HG03095 (cell line): ENCODE results near the gene KRT33A.
"Not testable (repeated sequence)": the region's sequence is repeated elsewhere in the genome, so short reads cannot be mapped to it uniquely, and the experiment has no call there.

Experiments used
- ATAC-seq: cut with Tn5 transposase; IDR thresholded peaks from one replicate; pipeline ENCODE4 v1.9.1; 2021; ENCODE audit warnings: moderate library complexity; ENCODE audit not compliant: unreplicated experiment

Gene KRT33A

DNA sequence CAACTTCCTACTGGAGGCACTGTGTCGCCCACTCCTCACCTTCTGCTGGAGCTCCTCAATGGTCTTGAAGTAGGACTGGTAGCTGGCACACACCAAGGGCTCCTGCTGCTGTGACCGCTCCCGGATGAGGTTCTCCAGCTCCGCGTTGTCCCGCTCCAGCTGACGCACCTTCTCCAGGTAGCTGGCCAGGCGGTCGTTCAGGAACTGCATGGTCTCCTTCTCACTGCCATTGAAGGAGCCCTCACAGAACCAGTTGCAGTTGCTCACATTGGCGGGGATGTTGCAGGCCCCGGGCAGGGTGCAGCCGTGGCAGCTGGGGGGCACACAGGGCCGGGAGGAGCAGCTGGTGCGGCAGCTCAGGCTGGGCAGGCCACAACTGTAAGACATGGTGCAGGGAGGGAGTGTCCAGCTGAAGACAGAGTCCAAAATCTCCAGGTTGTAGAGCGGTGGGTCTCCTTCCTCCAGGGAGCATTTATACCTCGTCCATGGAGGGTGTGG lies at the start of gene KRT33A:
KRT33A (minus strand) TSS at position 448 of the 498 bp plus-strand sequence; CDS start at position 387, 61 bp downstream.
- not testable (repeated sequence) for ATAC-seq

- no peak for ATAC-seq
Observed at GRCh38 chr17:41396996-41397660, 46.5 kb upstream of the KRT33A start, which contains the start of gene KRT31. Gene KRT31, minus strand, starts transcription at chr17:41397608. Its CDS starts 69 bp downstream, at chr17:41397539.

GRCh38 chr17:41396340-41396739 lies 45.7 kb upstream of the KRT33A start:
- no peak for ATAC-seq

DNA sequence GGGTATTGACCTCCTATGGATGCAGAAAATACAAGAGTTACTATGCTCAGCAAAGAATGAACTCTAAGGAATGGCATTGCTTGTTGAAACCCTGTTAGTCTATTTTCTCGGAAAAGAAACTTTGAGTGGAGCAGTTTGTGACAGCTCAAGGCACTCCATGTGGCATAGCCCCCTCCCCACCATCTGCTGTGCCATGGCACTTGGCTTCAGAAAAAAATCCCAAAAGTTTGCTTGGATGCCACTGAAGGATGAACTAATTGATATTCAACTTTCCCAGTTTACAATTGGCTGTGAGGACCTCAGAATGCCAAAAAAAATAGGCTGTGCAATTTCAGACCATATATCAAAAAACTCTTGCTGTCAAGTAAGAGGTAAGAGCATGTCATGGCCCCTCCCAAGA lies 45.0 kb upstream of the KRT33A start:
- ATAC-seq, result no peak

DNA sequence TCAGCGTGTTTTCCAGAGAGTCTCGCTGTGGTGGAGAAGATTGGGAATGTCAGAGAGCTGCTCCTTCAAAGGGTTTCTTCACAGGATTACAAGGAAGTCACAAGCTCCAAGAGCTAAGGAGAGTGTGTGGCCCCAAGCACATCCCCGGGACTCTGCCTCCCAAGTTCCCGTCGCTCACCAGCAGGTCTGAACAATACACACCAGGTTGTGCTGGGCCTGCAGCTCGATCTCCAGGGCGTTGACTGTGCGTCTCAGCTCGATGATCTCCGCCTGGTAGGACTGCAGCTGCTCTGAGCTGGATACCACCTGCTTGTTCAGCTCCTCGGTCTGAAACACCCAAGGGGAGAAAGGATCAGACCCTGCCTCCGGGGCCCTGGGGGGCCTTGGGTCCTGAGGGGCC lies 44.4 kb upstream of the KRT33A start:
- ATAC-seq, result not testable (repeated sequence)

DNA sequence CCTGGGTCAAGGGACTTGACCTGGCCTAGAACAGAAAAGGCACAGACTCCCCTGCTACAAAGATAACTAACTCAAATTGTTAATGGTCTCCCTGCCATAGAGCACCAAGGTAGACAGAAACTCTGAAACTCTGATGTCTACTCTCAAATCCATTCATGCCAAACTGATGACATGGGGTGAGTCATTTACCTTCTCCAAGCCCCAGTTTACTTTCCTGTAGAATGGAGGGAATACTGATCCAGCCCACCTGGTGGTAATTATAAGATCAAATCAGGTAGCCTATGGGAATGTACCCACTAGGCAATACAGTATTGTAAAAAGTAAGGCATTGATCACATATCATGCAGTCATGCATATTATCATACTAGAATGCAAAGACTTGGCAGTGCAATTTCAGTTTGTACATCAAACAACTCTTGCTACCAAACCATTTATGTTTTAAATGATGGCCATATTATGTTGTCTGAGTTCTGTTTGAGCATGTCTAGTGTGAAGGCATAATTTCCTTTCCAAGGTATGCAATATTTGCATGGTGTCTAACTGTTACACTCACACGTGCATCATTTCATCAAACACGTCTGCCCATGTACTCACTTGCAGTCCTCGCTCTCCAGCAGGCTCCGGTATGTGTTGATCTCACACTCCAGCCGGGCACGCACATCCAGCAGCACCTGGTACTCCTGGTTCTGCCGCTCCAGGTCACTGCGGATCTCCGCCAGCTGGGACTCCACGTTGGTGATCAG lies 43.8 kb upstream of the KRT33A start:
- ATAC-seq, result no peak

DNA sequence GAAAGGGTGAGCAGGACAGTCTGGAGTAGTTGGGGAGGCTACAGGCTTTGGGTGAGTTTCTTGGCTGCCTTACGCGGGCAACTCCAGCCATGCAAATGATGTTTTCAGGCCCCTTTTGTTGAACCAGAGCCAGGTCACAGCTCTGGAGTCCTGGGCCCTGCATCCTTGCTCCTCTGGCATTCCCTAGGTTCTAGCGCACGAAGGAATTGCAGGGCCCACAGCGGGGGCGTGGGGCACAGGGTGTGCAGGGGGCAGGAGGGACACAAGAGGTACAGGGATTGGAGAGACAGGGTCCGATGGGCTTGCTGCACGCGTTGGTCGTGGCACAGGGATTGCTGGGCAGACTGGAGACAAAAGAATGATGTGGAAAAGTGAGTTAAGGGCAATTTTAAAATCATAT lies 43.2 kb upstream of the KRT33A start:
- no peak for ATAC-seq

DNA sequence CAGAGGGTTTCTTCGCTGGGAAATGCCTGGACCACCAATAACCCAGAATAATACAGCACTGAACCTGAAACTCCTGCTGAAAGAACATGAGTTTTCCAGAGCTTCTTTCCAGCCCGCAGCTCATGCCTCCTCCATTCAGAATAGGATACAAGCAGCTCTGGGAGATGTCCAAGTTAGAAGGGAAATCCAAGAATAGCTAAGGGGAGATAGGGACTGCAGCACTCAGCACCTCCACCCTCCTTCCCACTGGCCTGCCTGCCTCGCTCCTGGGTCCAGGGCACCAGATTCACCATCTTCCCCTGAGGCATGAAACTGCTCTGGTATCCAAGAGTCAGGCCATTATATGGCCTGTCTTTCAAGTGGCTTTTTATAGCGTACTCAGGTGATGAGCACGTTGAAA lies 42.7 kb upstream of the KRT33A start:
- no peak for ATAC-seq

DNA sequence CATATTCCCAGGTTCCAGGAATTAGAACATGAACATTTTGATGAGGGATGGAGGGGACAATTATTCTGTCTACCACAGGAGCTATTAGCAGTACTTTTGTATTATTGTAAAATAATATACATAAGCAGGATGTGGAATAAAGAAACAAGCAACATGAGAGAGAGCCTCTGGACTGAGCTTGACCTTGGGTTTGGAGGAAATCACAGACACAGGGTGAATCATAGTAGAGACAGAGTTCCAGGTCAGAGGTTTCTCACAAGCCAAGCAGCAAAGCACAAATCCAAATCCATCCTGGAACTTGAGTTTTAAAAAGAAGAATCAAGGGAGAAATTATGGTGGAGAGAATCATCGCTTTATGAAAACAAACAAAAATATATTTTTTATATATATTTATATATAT lies 41.6 kb upstream of the KRT33A start:
- ATAC-seq, result no peak

DNA sequence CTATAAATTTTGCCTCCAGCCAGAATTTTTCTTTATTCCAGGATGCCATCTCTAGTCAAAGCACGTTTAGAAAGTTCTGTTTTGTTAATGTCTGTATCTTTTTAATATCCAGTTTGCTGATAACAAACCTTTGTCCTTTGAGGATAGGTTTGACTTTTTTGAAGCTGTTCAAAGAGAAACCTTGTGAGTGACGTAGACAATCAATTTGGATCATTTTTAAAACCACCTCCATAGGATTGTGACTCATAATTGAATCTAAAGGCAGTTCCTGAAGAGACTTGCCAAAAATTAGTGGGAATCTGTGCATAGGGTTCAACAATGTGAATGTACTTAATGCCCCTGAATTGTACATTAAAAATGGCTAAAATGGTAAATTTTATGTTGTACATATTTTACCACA lies 40.9 kb upstream of the KRT33A start:
- ATAC-seq, result no peak

DNA sequence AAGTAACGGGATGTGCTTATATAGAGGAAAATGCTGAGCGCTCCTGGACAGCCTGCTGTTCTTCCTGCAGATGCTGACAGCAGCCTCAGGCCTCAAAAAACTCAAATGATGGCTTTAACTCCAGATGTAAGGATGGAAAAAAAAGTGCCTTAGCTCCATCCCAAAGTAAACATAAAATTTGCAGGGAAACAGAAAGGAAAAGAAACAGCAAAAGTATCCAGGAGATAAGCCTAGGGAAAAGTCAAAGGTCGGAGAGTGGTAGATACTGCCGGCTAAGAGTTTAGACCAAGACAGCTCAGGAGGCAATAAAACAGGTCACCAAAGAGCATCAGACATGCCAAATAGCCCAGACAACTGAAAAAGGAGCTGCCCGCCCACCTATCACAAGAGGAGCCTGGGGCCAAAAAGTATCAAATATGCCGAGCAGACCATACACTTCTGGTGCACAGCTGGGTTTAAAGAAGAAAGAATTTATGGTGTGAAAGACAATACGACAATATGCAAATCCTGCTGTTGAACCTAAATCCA lies 39.8 kb upstream of the KRT33A start:
- ATAC-seq, result no peak

- no peak for ATAC-seq
Observed at GRCh38 chr17:41387670-41388069, 37.0 kb upstream of the KRT33A start.

DNA sequence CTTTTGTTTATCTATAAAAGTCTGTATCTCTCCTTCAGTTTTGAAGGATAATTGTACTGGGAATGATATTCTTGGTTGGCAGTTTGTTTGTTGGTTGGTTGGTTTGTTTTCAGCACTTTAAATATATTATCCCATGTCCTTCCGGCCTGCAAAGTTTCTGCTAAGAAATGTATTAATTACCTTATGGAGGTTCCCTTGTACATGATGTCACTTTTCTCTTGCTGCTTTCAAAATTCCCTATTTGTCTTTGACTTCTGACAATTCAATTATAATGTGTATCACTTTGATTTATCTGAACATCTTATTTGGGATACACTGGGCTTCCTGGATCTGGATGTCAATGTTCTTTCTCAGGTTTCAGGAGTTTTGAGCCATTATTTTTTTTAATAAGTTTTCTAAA lies 35.6 kb upstream of the KRT33A start:
- no peak for ATAC-seq

DNA sequence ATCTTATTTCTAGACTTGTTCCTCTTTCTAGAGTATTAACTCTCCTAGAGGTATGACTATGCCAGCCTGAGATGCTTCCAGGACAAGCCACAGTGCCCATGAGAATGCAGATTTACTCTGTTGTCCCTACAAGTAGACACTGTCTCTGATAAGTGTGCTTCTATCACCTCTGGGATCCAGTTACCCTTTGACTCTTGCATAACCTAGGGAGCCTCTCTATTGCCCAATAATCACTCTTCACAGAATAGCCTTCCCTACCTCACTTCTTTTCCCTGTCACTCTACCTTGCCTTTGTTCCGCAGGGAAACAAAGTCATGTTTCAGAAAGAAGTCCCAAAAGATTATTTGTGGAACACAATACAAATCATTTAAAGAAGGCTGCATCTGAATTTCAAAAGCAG lies 33.1 kb upstream of the KRT33A start:
- ATAC-seq, result no peak

GRCh38 chr17:41382394-41382793 lies 31.8 kb upstream of the KRT33A start:
- ATAC-seq, result no peak

DNA sequence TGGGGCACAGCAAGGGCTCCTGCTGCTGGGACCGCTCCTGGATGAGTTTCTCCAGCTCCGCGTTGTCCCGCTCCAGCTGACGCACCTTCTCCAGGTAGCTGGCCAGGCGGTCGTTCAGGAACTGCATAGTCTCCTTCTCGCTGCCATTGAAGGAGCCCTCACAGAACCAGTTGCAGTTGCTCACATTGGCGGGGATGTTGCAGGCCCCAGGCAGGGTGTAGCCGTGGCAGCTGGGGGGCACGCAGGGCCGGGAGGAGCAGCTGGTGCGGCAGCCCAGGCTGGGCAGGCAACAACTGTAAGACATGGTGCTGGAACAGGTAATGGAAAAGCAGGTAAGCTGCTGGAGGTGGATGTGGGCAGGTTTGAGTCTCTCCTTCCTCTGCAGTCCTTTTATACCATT lies 31.3 kb upstream of the KRT33A start, which contains the start of gene KRT34:
KRT34 (minus strand) TSS at position 364 of the 400 bp plus-strand sequence; CDS start at position 304, 60 bp downstream.
- ATAC-seq, result not testable (repeated sequence)

- not testable (repeated sequence) for ATAC-seq
Observed at GRCh38 chr17:41380091-41380490, 29.5 kb upstream of the KRT33A start.

DNA sequence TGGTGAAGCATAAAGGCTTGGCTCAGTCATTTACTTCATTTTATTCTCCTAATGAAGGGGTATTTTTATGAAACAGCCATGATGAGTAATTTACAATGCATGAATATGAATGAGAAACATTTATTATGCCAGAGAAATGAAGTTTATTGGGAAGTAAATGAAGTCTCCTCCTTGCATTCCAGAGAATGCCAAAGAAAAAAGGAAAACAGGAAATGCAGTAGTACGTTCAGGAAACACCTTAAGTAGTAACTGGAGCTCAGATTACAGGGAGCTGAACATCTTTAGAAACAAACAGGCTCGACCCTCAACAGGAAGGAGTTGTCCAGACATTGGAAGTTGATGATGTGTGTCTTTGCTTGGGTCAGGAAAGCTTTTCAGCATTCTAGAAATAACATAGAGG lies 26.9 kb upstream of the KRT33A start:
- ATAC-seq, result no peak

- ATAC-seq, result no peak
Observed at GRCh38 chr17:41369713-41370112, 19.1 kb upstream of the KRT33A start, which contains the start of gene KRT33B. Gene KRT33B, minus strand, starts transcription at chr17:41369813. Its CDS starts 63 bp downstream, at chr17:41369750.

DNA sequence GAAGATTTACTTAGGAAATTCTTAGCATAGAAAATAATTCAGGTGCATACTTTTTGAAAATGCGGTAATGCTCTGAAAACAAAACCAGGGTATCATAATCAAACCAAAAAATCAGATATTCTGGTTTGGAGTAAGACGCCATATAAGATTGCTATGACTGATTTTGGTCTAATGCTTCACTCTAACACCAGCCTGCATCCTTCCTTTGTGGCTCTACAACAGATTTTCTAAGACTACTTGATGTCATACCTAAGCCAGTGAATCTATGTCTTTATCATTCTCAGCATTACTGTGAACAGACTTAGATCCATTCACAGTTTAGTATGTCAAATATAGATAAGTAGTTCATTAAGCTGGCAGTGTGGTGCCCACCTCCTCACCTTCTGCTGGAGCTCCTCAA lies 18.4 kb upstream of the KRT33A start:
- no peak for ATAC-seq

DNA sequence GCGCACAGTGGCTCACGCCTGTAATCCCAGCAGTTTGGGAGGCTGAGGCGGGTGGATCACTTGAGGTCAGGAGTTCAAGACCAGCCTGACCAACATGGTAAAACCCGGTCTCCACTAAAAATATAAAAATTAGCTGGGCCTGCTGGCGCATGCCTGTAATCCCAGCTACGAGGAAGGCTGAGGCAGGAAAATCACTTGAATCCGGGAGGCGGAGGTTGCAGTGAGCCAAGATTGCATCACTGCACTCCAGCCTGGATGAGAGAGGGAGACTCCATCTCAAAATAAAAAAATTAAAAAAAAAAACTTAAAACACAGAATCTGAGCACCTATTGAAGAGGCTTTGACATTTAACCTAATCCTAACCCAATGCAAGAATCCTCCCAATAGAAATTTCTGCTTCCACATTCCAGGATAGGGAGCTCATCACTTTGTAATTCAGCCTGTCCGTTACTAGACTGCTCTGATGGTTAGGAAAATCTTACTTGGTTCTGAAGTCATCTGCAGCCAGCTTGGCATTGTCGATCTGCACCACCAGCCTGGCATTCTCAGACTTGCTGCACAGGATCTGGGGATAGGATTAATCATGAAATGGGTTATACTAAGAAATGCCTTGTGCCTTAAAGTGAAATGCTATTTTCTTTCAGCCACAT lies 16.9 kb upstream of the KRT33A start:
- no peak for ATAC-seq
